GM12878 (cell line): ENCODE data around the gene GNL3. TPM values are rescaled to one million over a fixed set of nuclear protein-coding genes. Genes with fewer than 3 reads are reported as not detected.

Experiments used
- CUX1 ChIP-seq: IDR thresholded peaks from 2 replicates; pipeline ENCODE4 v1.6.1; 2012; ENCODE audit warnings: improper control_type of control experiment, low read depth, low read length; ENCODE audit not compliant: insufficient replicate concordance
- HCFC1 ChIP-seq: fragments of 150-350 bp; IDR thresholded peaks from 2 replicates; pipeline ENCODE4 v1.6.1; 2014; ENCODE audit warnings: low read length
- REST ChIP-seq: IDR thresholded peaks from 2 replicates; pipeline ENCODE4 v1.6.1; 2012; ENCODE audit warnings: mild to moderate bottlenecking, low read depth, low read length
- SMARCA5 ChIP-seq: fragments of 450-650 bp; IDR thresholded peaks from 2 replicates; pipeline ENCODE4 v1.6.1; 2017; ENCODE audit warnings: mild to moderate bottlenecking
- SMC3 ChIP-seq: IDR thresholded peaks from 2 replicates; pipeline ENCODE4 v1.6.1; 2011; ENCODE audit warnings: low read length, improper control_type of control experiment, borderline replicate concordance
- SUZ12 ChIP-seq: fragments of 200-600 bp; sonication (generic); IDR thresholded peaks from one replicate; pipeline ENCODE4 v1.6.1; 2018; ENCODE audit warnings: antibody characterized with exemption, mild to moderate bottlenecking; ENCODE audit not compliant: unreplicated experiment
- ZBTB11 ChIP-seq: fragments of 450-650 bp; formaldehyde crosslinking; IDR thresholded peaks from 2 replicates; pipeline ENCODE4 v1.5.0; 2022; ENCODE audit warnings: mild to moderate bottlenecking, missing genetic modification characterization
- polyA plus RNA-seq, 11 experiments: library from polyadenylated mRNA; depleted of rRNA in 4 of 11; unstranded in 6 of 11; stranded (reverse) in 5 of 11; fragments of >200 nt; fragmentation: Nextera tagmentation in 4 of 11; fragmentation: Illumina TruSeq in 1 of 11; extraction: Ambion mirVana in 4 of 11; extraction: Trizol in 1 of 11; gene quantifications; 1 replicate in 1 of 11; 2 replicates in 10 of 11; pipeline versions ENCODE4 v1.2.1 to v1.2.3, GENCODE V29; 2011 to 2016; ENCODE audit warnings: inconsistent platforms in 2 of 11, missing spikeins in 2 of 11, low read depth in 1 of 11
- total RNA-seq, 4 experiments: library from RNA; depleted of rRNA in 3 of 4; stranded (reverse); fragments of >200 nt in 3 of 4; fragmentation: Illumina TruSeq in 1 of 4; extraction: Trizol in 1 of 4; gene quantifications; 2 replicates each; pipeline versions ENCODE4 v1.2.1 to v1.2.3, GENCODE V29; 2013 to 2021

Gene GNL3
- total and polyA plus RNA-seq, 10 of the 15 experiments (the other 5 are each of a cell fraction or from before 2014, with no cell fraction given): 172 to 368 (median 257) TPM

GRCh38 chr3:52683611-52684010 is 2.2 kb upstream of the GNL3 start (continued):
- no peak for TF ChIP-seq ZBTB11
- no peak for TF ChIP-seq REST
- no peak for TF ChIP-seq SMC3
- no peak for TF ChIP-seq SUZ12
- TF ChIP-seq SMARCA5: no peak
- TF ChIP-seq HCFC1: no peak
- TF ChIP-seq CUX1: no peak
